IMR-90 (cell line): Measurements from ENCODE around the gene CCDC83. TPM values are rescaled to one million over a fixed set of nuclear protein-coding genes. Genes with fewer than 3 reads are reported as not detected.

Experiments
- ATAC-seq: fragments of 200-7000 bp; cut with Tn5 transposase; 2 replicates; pipeline ENCODE4 v1.9.1; 2020; ENCODE audit warnings: low read depth, mild to moderate bottlenecking, moderate library complexity
- BruUV-seq: library from RNA; stranded (reverse); fragments of 400-500 nt; replicated peaks from 2 replicates; lab custom pipeline; 2021; lab: Mats Ljungman, UMichigan
- CTCF ChIA-PET: fragments of 300-600 bp; formaldehyde crosslinking; extraction: SDS; loops from one replicate; lab custom pipeline; 2021; ENCODE audit warnings: antibody characterized with exemption; lab: Yijun Ruan, JAX
- POLR2A ChIA-PET: fragments of 300-600 bp; sonication (Branson Sonifier 250); formaldehyde crosslinking; loops from one replicate; lab custom pipeline; 2022; ENCODE audit warnings: antibody characterized with exemption; ENCODE audit not compliant: unreplicated experiment; lab: Charles Lee
- DNase-seq: peaks from one replicate; pipeline ENCODE4 v3.0.0; 2013
- H2AFZ ChIP-seq: replicated peaks from 2 replicates; pipeline ENCODE3; 2013; ENCODE audit warnings: low read length, mild to moderate bottlenecking; ENCODE audit not compliant: poor library complexity
- H2AK5ac ChIP-seq: 2 replicates; pipeline ENCODE4 v1.6.1; 2013; ENCODE audit warnings: low read depth, low read length, inconsistent platforms
- H2AK9ac ChIP-seq: replicated peaks from 2 replicates; pipeline ENCODE3; 2013; ENCODE audit warnings: mild to moderate bottlenecking, low read depth, low read length, moderate library complexity; ENCODE audit not compliant: poor library complexity
- H2BK120ac ChIP-seq: 2 replicates; pipeline ENCODE4 v1.6.1; 2013; ENCODE audit warnings: low read depth, low read length, inconsistent platforms
- H2BK15ac ChIP-seq: 3 replicates; pipeline ENCODE4 v1.6.1; 2013; ENCODE audit warnings: low read depth, low read length, inconsistent platforms
- H2BK20ac ChIP-seq: 2 replicates; pipeline ENCODE4 v1.6.1; 2013; ENCODE audit warnings: low read depth, mild to moderate bottlenecking, inconsistent platforms, low read length, moderate library complexity
- H2BK5ac ChIP-seq: 2 replicates; pipeline ENCODE4 v1.6.1; 2013; ENCODE audit warnings: mild to moderate bottlenecking, low read depth, low read length, inconsistent platforms; ENCODE audit not compliant: poor library complexity, severe bottlenecking
- H3K14ac ChIP-seq: replicated peaks from 2 replicates; pipeline ENCODE4 v1.6.1; 2013; ENCODE audit warnings: low read depth, low read length, inconsistent platforms
- H3K18ac ChIP-seq: 2 replicates; pipeline ENCODE4 v1.6.1; 2013; ENCODE audit warnings: low read depth, low read length, control low read depth
- H3K23ac ChIP-seq: 2 replicates; pipeline ENCODE4 v1.6.1; 2013; ENCODE audit warnings: low read depth, low read length, inconsistent platforms
- H3K27ac ChIP-seq: 2 replicates; pipeline ENCODE4 v1.5.1; 2013; ENCODE audit warnings: mild to moderate bottlenecking, control low read depth, low read length; ENCODE audit not compliant: insufficient read depth
- H3K27me3 ChIP-seq: 2 replicates; pipeline ENCODE4 v1.6.1; 2013; ENCODE audit warnings: low read length; ENCODE audit not compliant: control insufficient read depth, insufficient read depth
- H3K36me3 ChIP-seq: 2 replicates; pipeline ENCODE4 v1.6.1; 2013; ENCODE audit warnings: low read length, mixed read lengths; ENCODE audit not compliant: control insufficient read depth, insufficient read depth
- H3K4ac ChIP-seq: 2 replicates; pipeline ENCODE4 v1.6.1; 2013; ENCODE audit warnings: low read depth, low read length, inconsistent platforms
- H3K4me1 ChIP-seq: 2 replicates; pipeline ENCODE4 v1.6.1; 2013; ENCODE audit warnings: low read length, mixed read lengths; ENCODE audit not compliant: control insufficient read depth, insufficient read depth
- H3K4me2 ChIP-seq: 2 replicates; pipeline ENCODE4 v1.6.1; 2013; ENCODE audit warnings: low read depth, mild to moderate bottlenecking, control low read depth, low read length, moderate library complexity
- H3K4me3 ChIP-seq: 2 replicates; pipeline ENCODE4 v1.5.1; 2013; ENCODE audit warnings: low read depth, mild to moderate bottlenecking, control low read depth, low read length, moderate library complexity; ENCODE audit not compliant: insufficient read depth
- H3K56ac ChIP-seq: 2 replicates; pipeline ENCODE4 v1.6.1; 2013; ENCODE audit warnings: low read length, inconsistent platforms; ENCODE audit not compliant: insufficient read depth; ENCODE audit errors: extremely low read depth
- H3K79me1 ChIP-seq, 2 experiments: 2 replicates each; pipeline ENCODE4 v1.6.1; 2013; ENCODE audit warnings: low read length in 2 of 2, inconsistent platforms in 1 of 2, low read depth in 1 of 2
- H3K9ac ChIP-seq: 2 replicates; pipeline ENCODE4 v1.6.1; 2013; ENCODE audit warnings: low read depth, low read length, control low read depth
- H3K9me1 ChIP-seq: 2 replicates; pipeline ENCODE4 v1.6.1; 2013; ENCODE audit warnings: low read length, inconsistent platforms; ENCODE audit not compliant: insufficient read depth
- H3K9me3 ChIP-seq: 2 replicates; pipeline ENCODE4 v1.6.1; 2013; ENCODE audit warnings: low read length; ENCODE audit not compliant: control insufficient read depth, insufficient read depth
- H4K20me1 ChIP-seq: 2 replicates; pipeline ENCODE4 v1.6.1; 2013; ENCODE audit warnings: low read length, inconsistent platforms; ENCODE audit not compliant: insufficient read depth
- H4K5ac ChIP-seq: 2 replicates; pipeline ENCODE4 v1.6.1; 2013; ENCODE audit warnings: mild to moderate bottlenecking, low read depth, low read length, control low read depth
- H4K8ac ChIP-seq, 2 experiments: 2 replicates each; pipeline ENCODE4 v1.6.1; 2013; ENCODE audit warnings: low read depth in 2 of 2, low read length in 2 of 2, control low read depth in 1 of 2, inconsistent platforms in 1 of 2
- H4K91ac ChIP-seq: 2 replicates; pipeline ENCODE4 v1.6.1; 2013; ENCODE audit warnings: low read depth, low read length, inconsistent platforms; ENCODE audit not compliant: insufficient read depth
- BHLHE40 ChIP-seq: fragments of 150-350 bp; IDR thresholded peaks from 2 replicates; pipeline ENCODE4 v1.6.1; 2016; ENCODE audit warnings: mild to moderate bottlenecking, low read depth, low read length
- CEBPB ChIP-seq: IDR thresholded peaks from 2 replicates; pipeline ENCODE4 v1.6.1; 2012; ENCODE audit warnings: low read depth, low read length, improper control_type of control experiment
- CHD1 ChIP-seq: IDR thresholded peaks from 2 replicates; pipeline ENCODE4 v1.6.1; 2012; ENCODE audit warnings: low read depth, low read length, improper control_type of control experiment
- MAFK ChIP-seq: IDR thresholded peaks from 2 replicates; pipeline ENCODE4 v1.6.1; 2012; ENCODE audit warnings: low read depth, low read length, improper control_type of control experiment
- MAZ ChIP-seq: IDR thresholded peaks from 2 replicates; pipeline ENCODE4 v1.6.1; 2012; ENCODE audit warnings: low read depth, mild to moderate bottlenecking, low read length, improper control_type of control experiment, moderate library complexity, borderline replicate concordance
- MXI1 ChIP-seq: IDR thresholded peaks from 2 replicates; pipeline ENCODE4 v1.6.1; 2012; ENCODE audit warnings: low read depth, mild to moderate bottlenecking, low read length, moderate library complexity, borderline replicate concordance
- POLR2A ChIP-seq: IDR thresholded peaks from 2 replicates; pipeline ENCODE4 v1.6.1; 2012; ENCODE audit warnings: mild to moderate bottlenecking, low read depth, low read length
- RAD21 ChIP-seq: IDR thresholded peaks from 2 replicates; pipeline ENCODE4 v1.6.1; 2012; ENCODE audit warnings: low read length, improper control_type of control experiment
- SMC3 ChIP-seq: fragments of 150-350 bp; IDR thresholded peaks from 2 replicates; pipeline ENCODE4 v1.6.1; 2016; ENCODE audit warnings: low read depth, mild to moderate bottlenecking, antibody characterized with exemption, low read length, moderate library complexity
- WGBS, 2 experiments: methylation state at CpG; one replicate each; pipeline versions ENCODE4 v1.1.5 to v1.1.7; 2013; ENCODE audit warnings: missing lambda C conversion rate in 2 of 2; ENCODE audit not compliant: insufficient read length in 1 of 2; ENCODE audit errors: extremely low coverage in 2 of 2; 5-methylcytosine and 5-hydroxymethylcytosine counted together
- dilution Hi-C: fragments of 300-500 bp; cut with HindIII; formaldehyde crosslinking; loops from one replicate; pipeline ENCODE4 v1.14.3; 2018; ENCODE audit warnings: low sequenced_read_pairs; ENCODE audit not compliant: unreplicated experiment
- in situ Hi-C: fragments of 300-500 bp; cut with MboI; formaldehyde crosslinking; loops from 3 replicates; pipeline ENCODE4 v1.14.3; 2019; ENCODE audit warnings: low sequenced_read_pairs, inconsistent platforms, mixed read lengths
- intact Hi-C: fragments of 100-400 bp; cut with micrococcal nuclease; formaldehyde crosslinking; loops from 2 replicates; pipeline ENCODE4 v1.10.0; 2022
- polyA plus RNA-seq, 3 experiments: library from polyadenylated mRNA; depleted of rRNA; stranded (reverse); fragments of >200 nt; gene quantifications; 2 replicates each; pipeline ENCODE4 v1.2.3, GENCODE V29; 2012; ENCODE audit warnings: low replicate concordance in 1 of 3
- total RNA-seq: library from RNA; depleted of rRNA; stranded (reverse); fragments of >200 nt; gene quantifications from 2 replicates; pipeline ENCODE4 v1.2.3, GENCODE V29; 2012
- TF ChIP-seq, protein P1 (sequence below): fragments of 150-350 bp; IDR thresholded peaks from 2 replicates; pipeline ENCODE4 v1.6.1; 2017; ENCODE audit warnings: mild to moderate bottlenecking, antibody characterized with exemption, low read length, low read depth
- TF ChIP-seq, protein P2 (sequence below): conservative IDR thresholded peaks from 2 replicates; pipeline ENCODE4 v1.5.1; 2012; ENCODE audit warnings: mild to moderate bottlenecking, low read depth, low read length, improper control_type of control experiment

Gene CCDC83
- total and polyA plus RNA-seq, 2 of the 4 experiments (the other 2 are of a cell fraction) = not detected

DNA sequence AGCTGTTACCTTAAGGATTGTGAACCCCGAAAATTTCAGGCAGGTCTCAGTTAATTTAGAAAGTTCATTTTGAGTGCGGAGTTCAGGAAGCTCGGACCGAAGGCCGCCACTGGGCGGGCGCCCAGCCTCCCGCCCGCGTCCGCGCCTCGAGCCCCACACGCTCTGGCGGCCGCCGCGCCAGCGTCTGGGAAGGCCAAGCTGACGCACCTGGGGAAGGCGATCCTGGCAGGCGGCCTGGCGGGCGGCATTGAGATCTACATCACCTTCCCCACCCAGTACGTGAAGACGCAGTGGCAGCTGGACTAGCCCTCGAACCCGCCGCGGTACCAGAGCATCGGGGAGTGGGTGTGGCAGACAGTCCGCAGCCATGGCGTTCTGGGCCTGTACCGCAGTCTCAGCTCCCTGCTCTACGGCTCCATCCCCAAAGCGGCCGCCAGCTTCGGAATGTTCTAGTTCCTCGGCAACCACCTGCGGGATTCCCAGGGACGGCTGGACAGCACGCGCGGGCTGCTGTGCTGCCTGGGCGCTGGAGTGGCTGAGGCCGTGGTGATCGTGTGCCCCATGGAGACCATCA, 79.5 kb downstream of the CCDC83 start:
- TF ChIP-seq MAFK (no peak), CHD1 (no peak), POLR2A (no peak), RAD21 (no peak), SMC3 (no peak), CEBPB (no peak), BHLHE40 (no peak), MXI1 (no peak), MAZ (no peak)
- TF ChIP-seq, protein P1, sequence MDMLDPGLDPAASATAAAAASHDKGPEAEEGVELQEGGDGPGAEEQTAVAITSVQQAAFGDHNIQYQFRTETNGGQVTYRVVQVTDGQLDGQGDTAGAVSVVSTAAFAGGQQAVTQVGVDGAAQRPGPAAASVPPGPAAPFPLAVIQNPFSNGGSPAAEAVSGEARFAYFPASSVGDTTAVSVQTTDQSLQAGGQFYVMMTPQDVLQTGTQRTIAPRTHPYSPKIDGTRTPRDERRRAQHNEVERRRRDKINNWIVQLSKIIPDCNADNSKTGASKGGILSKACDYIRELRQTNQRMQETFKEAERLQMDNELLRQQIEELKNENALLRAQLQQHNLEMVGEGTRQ = no peak
- TF ChIP-seq, protein P2, sequence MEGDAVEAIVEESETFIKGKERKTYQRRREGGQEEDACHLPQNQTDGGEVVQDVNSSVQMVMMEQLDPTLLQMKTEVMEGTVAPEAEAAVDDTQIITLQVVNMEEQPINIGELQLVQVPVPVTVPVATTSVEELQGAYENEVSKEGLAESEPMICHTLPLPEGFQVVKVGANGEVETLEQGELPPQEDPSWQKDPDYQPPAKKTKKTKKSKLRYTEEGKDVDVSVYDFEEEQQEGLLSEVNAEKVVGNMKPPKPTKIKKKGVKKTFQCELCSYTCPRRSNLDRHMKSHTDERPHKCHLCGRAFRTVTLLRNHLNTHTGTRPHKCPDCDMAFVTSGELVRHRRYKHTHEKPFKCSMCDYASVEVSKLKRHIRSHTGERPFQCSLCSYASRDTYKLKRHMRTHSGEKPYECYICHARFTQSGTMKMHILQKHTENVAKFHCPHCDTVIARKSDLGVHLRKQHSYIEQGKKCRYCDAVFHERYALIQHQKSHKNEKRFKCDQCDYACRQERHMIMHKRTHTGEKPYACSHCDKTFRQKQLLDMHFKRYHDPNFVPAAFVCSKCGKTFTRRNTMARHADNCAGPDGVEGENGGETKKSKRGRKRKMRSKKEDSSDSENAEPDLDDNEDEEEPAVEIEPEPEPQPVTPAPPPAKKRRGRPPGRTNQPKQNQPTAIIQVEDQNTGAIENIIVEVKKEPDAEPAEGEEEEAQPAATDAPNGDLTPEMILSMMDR = no peak
- H4K91ac ChIP-seq = no peak overlapping the region
- no peak overlapping the region for H3K4me3 ChIP-seq
- in situ Hi-C loops (no loop called here), dilution Hi-C loops (no loop called here), intact Hi-C loops (loop anchor here (5.0 kb wide), 1 partner anchor 32 kb away; no protein-coding TSS in a partner anchor)
- no peak for ATAC-seq
- no peak overlapping the region for H3K4ac ChIP-seq
- H2AFZ ChIP-seq = no peak overlapping the region
- POLR2A ChIA-PET = no interaction called here
- WGBS, 2 experiments = 61% methylated on average over 39 of the region's 47 CpGs; no CpG with 5 or more reads in 1 of the 2 experiments
- no peak overlapping the region for H3K4me2 ChIP-seq
- no peak overlapping the region for H3K27ac ChIP-seq
- H2AK5ac ChIP-seq = no peak overlapping the region
- CTCF ChIA-PET = no interaction called here
- no peaks in the 10 kb centered on the region for H3K9me1 ChIP-seq
- no peak overlapping the region for H4K5ac ChIP-seq
- no peak overlapping the region for H4K8ac ChIP-seq
- H3K18ac ChIP-seq = no peak overlapping the region
- no peak overlapping the region for H3K14ac ChIP-seq
- no peak overlapping the region for H2BK120ac ChIP-seq
- no peaks in the 10 kb centered on the region for H3K27me3 ChIP-seq
- no peak overlapping the region for H2BK15ac ChIP-seq
- H2BK20ac ChIP-seq = no peak overlapping the region
- no peak overlapping the region for H3K23ac ChIP-seq
- no peaks in the 10 kb centered on the region for H3K4me1 ChIP-seq
- H4K20me1 ChIP-seq = no peaks in the 10 kb centered on the region
- no peak overlapping the region for H3K9ac ChIP-seq
- no peaks in the 10 kb centered on the region for H3K79me1 ChIP-seq
- H2BK5ac ChIP-seq = no peak overlapping the region
- BruUV-seq = no TSS peak
- no peak for DNase-seq
- no peaks in the 10 kb centered on the region for H3K36me3 ChIP-seq
- H2AK9ac ChIP-seq = no peak overlapping the region
- H3K9me3 ChIP-seq = 0 out of 2 replicates have a peak, but pooled peaks cover 2% of the 10 kb centered on the region
- no peak overlapping the region for H3K56ac ChIP-seq
